GM19324 (cell line): ENCODE data around the gene RWDD4.

Experiments
- ATAC-seq: cut with Tn5 transposase; IDR thresholded peaks from one replicate; pipeline ENCODE4 v1.9.1; 2021; ENCODE audit warnings: mild to moderate bottlenecking, moderate library complexity; ENCODE audit not compliant: unreplicated experiment, low FRiP score

The RWDD4 gene

DNA sequence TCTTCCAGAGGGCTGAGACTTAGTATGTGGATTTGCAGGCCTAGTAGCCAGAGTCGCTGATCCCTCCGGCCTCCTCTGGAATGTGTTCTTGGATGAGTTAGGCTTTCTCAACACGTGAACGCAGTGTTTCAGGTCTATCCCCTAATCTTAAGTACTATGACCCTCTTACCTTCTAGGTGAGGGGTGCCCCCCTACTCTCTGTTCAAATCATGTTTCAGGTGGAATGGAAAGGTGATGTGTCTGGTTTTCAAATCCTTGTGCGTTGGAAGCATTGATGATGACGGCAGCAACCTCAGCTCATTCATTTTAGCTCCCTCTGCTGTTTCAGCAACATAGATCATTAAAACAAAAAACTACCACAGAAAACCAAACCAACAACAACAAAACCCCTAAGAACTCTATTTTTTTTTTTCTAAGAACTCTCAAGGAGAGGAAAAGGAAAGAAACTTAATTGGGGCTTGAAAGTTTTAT, 56.4 kb downstream of the RWDD4 start:
- ATAC-seq: no peak

GRCh38 chr4:183601381-183601780, 57.6 kb downstream of the RWDD4 start:
- ATAC-seq: no peak

GRCh38 chr4:183600189-183600685, 58.7 kb downstream of the RWDD4 start:
- ATAC-seq: peak; percentile 24

DNA sequence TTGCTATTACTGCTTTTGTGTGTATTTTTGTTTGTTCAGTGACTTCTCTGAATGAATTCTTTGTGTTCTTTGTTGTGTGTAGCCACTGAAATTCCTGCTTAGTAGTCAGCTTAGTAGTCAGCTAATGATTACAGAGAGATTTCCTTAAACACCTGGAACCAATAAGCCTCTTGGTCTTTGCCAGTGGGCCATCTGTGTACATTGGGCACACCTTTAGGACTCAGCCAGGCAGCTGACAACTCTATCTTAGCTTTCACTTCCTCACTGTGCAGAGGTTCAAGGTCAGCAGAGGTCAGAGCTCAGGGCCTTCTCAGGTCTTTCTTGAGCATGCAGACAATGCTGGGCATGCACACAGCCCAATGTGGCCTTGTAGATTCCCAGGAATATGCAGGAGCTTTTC, 59.3 kb downstream of the RWDD4 start:
- peak; percentile 85 for ATAC-seq

DNA sequence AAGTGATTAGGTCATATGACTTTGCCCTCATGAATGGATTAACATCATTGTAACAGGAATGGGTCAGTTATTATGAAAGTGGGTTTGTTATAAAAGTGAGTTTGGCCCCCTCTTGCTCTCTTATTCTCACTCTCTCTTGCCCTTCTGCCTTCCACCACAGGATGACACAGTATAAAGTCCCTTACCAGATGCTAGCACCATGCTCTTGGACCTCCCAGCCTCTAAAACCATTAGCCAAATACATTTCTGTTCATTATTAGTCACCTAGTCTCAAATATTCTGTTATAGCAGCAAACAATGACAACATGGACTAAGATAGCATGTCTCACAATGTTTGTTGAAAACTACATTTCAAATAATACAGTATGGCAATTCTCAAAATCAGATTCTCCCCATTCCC, 59.7 kb downstream of the RWDD4 start:
- peak; percentile 4 for ATAC-seq

GRCh38 chr4:183596067-183596757, 62.8 kb downstream of the RWDD4 start:
- ATAC-seq: no peak

DNA sequence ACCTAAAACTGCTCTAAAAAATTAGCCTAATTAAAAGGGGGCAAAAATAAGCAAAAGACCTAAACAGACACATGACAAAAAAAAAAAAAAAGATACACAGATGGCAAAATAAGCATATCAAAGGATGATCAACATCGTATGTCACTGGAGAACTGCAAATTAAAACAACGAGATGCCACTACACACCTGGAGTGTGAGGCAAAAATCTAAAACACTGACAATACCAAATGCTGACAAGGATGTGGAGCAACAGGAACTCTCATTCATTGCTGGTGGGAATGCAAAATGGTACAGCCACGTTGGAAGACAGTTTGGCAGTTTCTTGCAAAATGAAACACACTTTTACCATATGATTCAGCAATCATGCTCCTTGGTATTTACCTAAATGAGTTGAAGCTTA, 64.2 kb downstream of the RWDD4 start:
- ATAC-seq: no peak

DNA sequence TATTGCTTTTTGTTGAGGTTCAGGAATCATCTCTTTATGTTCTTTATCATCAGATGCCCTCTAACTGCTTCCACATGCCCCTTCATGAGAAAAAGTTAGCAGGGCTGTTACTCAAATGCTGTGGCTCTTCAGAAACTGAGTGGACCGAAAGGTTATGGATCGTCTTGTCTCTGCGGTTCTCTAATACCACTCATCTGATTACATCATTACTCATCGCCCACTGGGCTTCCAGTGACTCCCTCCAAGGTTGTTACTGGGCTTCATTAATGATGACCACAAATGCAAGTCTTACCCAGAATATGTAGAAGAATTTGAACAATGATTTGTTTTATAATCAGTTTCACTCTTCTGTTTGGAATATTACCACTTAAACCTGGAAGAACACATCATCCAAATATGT, 67.7 kb downstream of the RWDD4 start:
- ATAC-seq: no peak
